Heart right ventricle (tissue), 16 donors: ENCODE measurements around the gene MRPL21. TPM values are rescaled to one million over a fixed set of nuclear protein-coding genes. Genes with fewer than 3 reads are reported as not detected.

Experiments
- ATAC-seq, 8 donors: fragments of 200-7000 bp; cut with Tn5 transposase; one replicate each; pipeline ENCODE4 v1.9.1; 2020; ENCODE audit warnings: mild to moderate bottlenecking in 8 of 8, moderate library complexity in 8 of 8, moderate number of reproducible peaks in 1 of 8
- DNase-seq, 2 donors: peaks; one replicate each; pipeline ENCODE4 v3.0.0-alpha.2; 2020
- H3K27ac ChIP-seq, 10 donors: fragments of 200-600 bp; sonication (generic) in 2 of 10; one replicate each; pipeline versions ENCODE4 v1.5.0 to v1.8.0; 2020 to 2022; ENCODE audit warnings: mild to moderate bottlenecking in 3 of 10
- H3K27me3 ChIP-seq, 7 donors: fragments of 200-600 bp; one replicate each; pipeline ENCODE4 v1.8.0; 2021 to 2022; ENCODE audit warnings: mild to moderate bottlenecking in 2 of 7
- H3K36me3 ChIP-seq, 9 donors: fragments of 200-600 bp; sonication (generic) in 1 of 9; one replicate each; pipeline versions ENCODE4 v1.5.0 to v1.8.0; 2020 to 2022; ENCODE audit warnings: mild to moderate bottlenecking in 2 of 9
- H3K4me1 ChIP-seq, 9 donors: fragments of 200-600 bp; sonication (generic) in 1 of 9; one replicate each; pipeline versions ENCODE4 v1.5.0 to v1.8.0; 2020 to 2022; ENCODE audit warnings: mild to moderate bottlenecking in 4 of 9
- H3K4me3 ChIP-seq, 10 donors: fragments of 200-600 bp; sonication (generic) in 2 of 10; one replicate each; pipeline versions ENCODE4 v1.5.0 to v1.8.0; 2020 to 2022; ENCODE audit warnings: mild to moderate bottlenecking in 7 of 10, moderate library complexity in 2 of 10
- H3K9me3 ChIP-seq, 11 donors: fragments of 200-600 bp in 10 of 11; sonication (generic) in 2 of 11; one replicate each; pipeline versions ENCODE4 v1.5.0 to v1.8.0; 2013 to 2022; ENCODE audit warnings: mild to moderate bottlenecking in 2 of 11, control low read depth in 1 of 11, moderate library complexity in 1 of 11
- CTCF ChIP-seq, 9 donors: fragments of 200-600 bp; sonication (generic) in 2 of 9; IDR thresholded peaks; one replicate each; pipeline versions ENCODE4 v1.5.0 to v1.8.0; 2021 to 2022; ENCODE audit warnings: antibody characterized with exemption in 9 of 9, mild to moderate bottlenecking in 5 of 9, moderate library complexity in 1 of 9
- WGBS, 2 donors: extraction: QIAGEN DNeasy Blood & Tissue Kit; methylation state at CpG; one replicate each; pipeline ENCODE4 v1.1.7; 2013; ENCODE audit warnings: inconsistent platforms in 1 of 2; 5-methylcytosine and 5-hydroxymethylcytosine counted together
- intact Hi-C, 10 donors: fragments of 100-400 bp; cut with DNase I; formaldehyde crosslinking; loops; one replicate each; pipeline versions ENCODE4 v1.11.1 to v1.14.2; 2022
- polyA plus RNA-seq, 2 donors: library from polyadenylated mRNA; stranded (reverse); fragments of 200-250 nt; gene quantifications; one replicate each; pipeline ENCODE4 v1.2.3, GENCODE V29; 2013
- total RNA-seq, 10 donors: library from RNA; stranded (reverse); fragmentation: NEBNext Ultra II Directional in 3 of 10; extraction: Animal tissue kit (Norgen Biotek cat#: 25700) in 3 of 10; gene quantifications; one replicate each; pipeline versions ENCODE4 v1.2.1 to v1.2.4, GENCODE V29; 2021 to 2023
- donor health status: Arrhythmogenic right ventricular cardiomyopathy.
- donor health status: ischemic (EF 13 %, LVEDD 7.1; RV severe dilation, severe dysfunction).
- donor health status: healthy with polysubstance abuse.
- donor health status: DM: no; HTN: yes; CAD: no.
- donor health status: DM: no; HTN: no; CAD: no.
- donor health status: ischemic (EF 25% LVEDD 6.9; RV normal size, moderate dysfunction).
- donor health status: ischemic (EF 25% LVEDD 5.7; RV mildly dilated, moderate dysfunction).
- donor health status: healthy.
- donor health status: DM: yes; HTN: yes; CAD: no.
- donor health status: Ischemic cardiomyopathy.
- donor health status: ischemic (EF 35%, LVEDD 5.7; RV mildly dilated, moderate dysfunction).
- donor health status: nonischemic (EF 11% LVEDD 7.7; RV severe dilation, severe dysfunction).
- donor health status: DM: yes; HTN: yes; CAD: no.
- donor health status: PGD.
- donor health status: ischemic (EF 29% LVEDD 5.4; RV normal size, mild dysfunction).
- donor health status: nonischemic (EF 23%, LVEDD 6.1; RV moderate dilation, normal function).

The MRPL21 gene
- total and polyA plus RNA-seq, 12 donors: 63.2 to 186 (median 106) TPM

GRCh38 chr11:68948496-68948895 lies 44.9 kb upstream of the MRPL21 start:
- DNase-seq (no peak), ATAC-seq (no peak)
- Histone ChIP-seq H3K27me3 (no peaks in the 10 kb centered on the region), H3K9me3 (no peaks in the 10 kb centered on the region), H3K36me3 (no peaks in the 10 kb centered on the region), H3K4me3 (no peak overlapping the region), H3K4me1 (peaks cover 0 to 20% (median 6%) of the 10 kb centered on the region in 9 donors), H3K27ac (no peak overlapping the region)
- WGBS, 2 donors: 62 to 69% methylated on average over 2 of the region's 2 CpGs
- TF ChIP-seq CTCF (IDR thresholded peaks at IDR 0.05): no peak
- intact Hi-C loops: no loop called here

- no peak for TF ChIP-seq CTCF (IDR thresholded peaks at IDR 0.05)
- DNase-seq (no peak), ATAC-seq (no peak)
- no peaks in the 10 kb centered on the region for H3K9me3 ChIP-seq
- intact Hi-C loops: no loop called here
- H3K27me3 ChIP-seq: no peaks in the 10 kb centered on the region
- H3K4me1 ChIP-seq: peaks cover 0 to 20% (median 6%) of the 10 kb centered on the region in 9 donors
- no peaks in the 10 kb centered on the region for H3K36me3 ChIP-seq
- no peak overlapping the region for H3K4me3 ChIP-seq
- H3K27ac ChIP-seq: no peak overlapping the region
- 77 to 82% methylated on average over 10 to 11 of the region's 11 CpGs for WGBS, 2 donors
These were observed 43.5 kb upstream of the MRPL21 start for GRCh38 chr11:68947151-68947550.

GRCh38 chr11:68946416-68947090 lies 42.9 kb upstream of the MRPL21 start:
- peaks cover 0 to 5% (median 0%) of the 10 kb centered on the region in 9 donors for H3K36me3 ChIP-seq
- intact Hi-C loops: no loop called here
- no peaks in the 10 kb centered on the region for H3K9me3 ChIP-seq
- peak; percentile 11 to 71 (median 56) for ATAC-seq
- DNase-seq: no peak
- no peak overlapping the region for H3K27ac ChIP-seq
- H3K27me3 ChIP-seq: no peaks in the 10 kb centered on the region
- peaks cover 0 to 20% (median 6%) of the 10 kb centered on the region in 9 donors for H3K4me1 ChIP-seq
- no peak overlapping the region for H3K4me3 ChIP-seq
- TF ChIP-seq CTCF (IDR thresholded peaks at IDR 0.05): no peak
- 55 to 57% methylated on average over 18 of the region's 18 CpGs for whole genome bisulfite sequencing, 2 donors

GRCh38 chr11:68942751-68943271 lies 39.2 kb upstream of the MRPL21 start:
- Histone ChIP-seq H3K4me1 (peaks cover 0 to 14% (median 6%) of the 10 kb centered on the region in 9 donors), H3K27ac (peak overlapping the region in 2 of 10 donors; percentile 3 to 28), H3K27me3 (no peaks in the 10 kb centered on the region), H3K4me3 (no peak overlapping the region), H3K36me3 (peaks cover 0 to 36% (median 17%) of the 10 kb centered on the region in 9 donors), H3K9me3 (no peaks in the 10 kb centered on the region)
- ATAC-seq: peak in 6 of 8 donors; percentile 13 to 46 (median 34)
- no peak for DNase-seq
- no peak for TF ChIP-seq CTCF (IDR thresholded peaks at IDR 0.05)
- 66 to 72% methylated on average over 9 of the region's 9 CpGs for WGBS, 2 donors
- intact Hi-C loops: loop anchor here in 1 of 10 donors (2.0 kb wide), 1 partner anchor 72 kb away; no protein-coding TSS in a partner anchor
